K562 (cell line): ENCODE results near the gene DPEP3. TPM values are rescaled to one million over a fixed set of nuclear protein-coding genes. Genes with fewer than 3 reads are reported as not detected.

ENCODE experiments used
- ATAC-seq: fragments of 200-7000 bp; cut with Tn5 transposase; 3 replicates; pipeline ENCODE4 v1.9.1; 2020; ENCODE audit warnings: moderate library complexity
- BruUV-seq: library from RNA; stranded (reverse); fragments of 400-500 nt; replicated peaks from 2 replicates; lab custom pipeline; 2021; lab: Mats Ljungman, UMichigan
- CTCF ChIA-PET: fragments of 300-600 bp; formaldehyde crosslinking; extraction: SDS; loops from one replicate; lab custom pipeline; 2021; ENCODE audit warnings: low intra/inter-chr PET ratio; lab: Yijun Ruan, JAX
- POLR2A ChIA-PET: fragments of 300-600, 350-650 bp; sonication (Branson Sonifier 250); formaldehyde crosslinking; extraction: SDS; loops from one replicate; lab custom pipeline; 2021; ENCODE audit warnings: antibody characterized with exemption, inconsistent platforms; lab: Yijun Ruan, JAX
- DNase-seq, 4 experiments: peaks; one replicate each; pipeline versions ENCODE4 v3.0.0 to v3.0.0-alpha.2; 2011 to 2018; ENCODE audit warnings: low spot score in 3 of 4, mixed read lengths in 3 of 4; ENCODE audit errors: extremely low read depth in 1 of 4
- FAIRE-seq: peaks from 2 replicates; lab custom pipeline; 2011; peaks lifted over from hg19 to GRCh38; lab: Jason Lieb, UNC
- H2AFZ ChIP-seq: 2 replicates; pipeline ENCODE4 v1.6.0; 2011; ENCODE audit warnings: low read depth, low read length, control low read depth, inconsistent platforms
- H3K27ac ChIP-seq: fragments of 200-600 bp; 3 replicates; pipeline ENCODE4 v1.8.0; 2011; ENCODE audit warnings: low read depth, mild to moderate bottlenecking, control low read depth, inconsistent platforms, low read length, moderate library complexity, mixed read lengths; ENCODE audit errors: extremely low read depth
- H3K27me3 ChIP-seq, 2 experiments: fragments of 300-600 bp in 1 of 2; 2 replicates in 1 of 2; 3 replicates in 1 of 2; pipeline versions ENCODE4 v1.6.0 to v1.8.0; 2011; ENCODE audit warnings: inconsistent platforms in 2 of 2, low read length in 2 of 2, mild to moderate bottlenecking in 1 of 2, mixed read lengths in 1 of 2, moderate library complexity in 1 of 2; ENCODE audit not compliant: control insufficient read depth in 2 of 2, insufficient read depth in 2 of 2
- H3K36me3 ChIP-seq: fragments of 300-600 bp; 3 replicates; pipeline ENCODE4 v1.8.0; 2011; ENCODE audit warnings: mild to moderate bottlenecking, low read length, inconsistent platforms; ENCODE audit not compliant: control insufficient read depth, insufficient read depth
- H3K4me1 ChIP-seq, 2 experiments: fragments of 200-600 bp in 1 of 2; replicated peaks in 1 of 2; 2 replicates in 1 of 2; 3 replicates in 1 of 2; pipeline versions ENCODE4 v1.5.1 to v1.8.0; 2011; ENCODE audit warnings: inconsistent platforms in 2 of 2, low read length in 2 of 2, mild to moderate bottlenecking in 1 of 2, mixed read lengths in 1 of 2, moderate library complexity in 1 of 2; ENCODE audit not compliant: control insufficient read depth in 2 of 2, insufficient read depth in 2 of 2
- H3K4me2 ChIP-seq: 2 replicates; pipeline ENCODE4 v1.6.1; 2011; ENCODE audit warnings: low read length, control low read depth, inconsistent platforms, mixed read lengths; ENCODE audit not compliant: insufficient read depth
- H3K4me3 ChIP-seq: fragments of 200-600 bp; sonication (generic), shearing (Covaris generic); 2 replicates; pipeline ENCODE4 v1.5.1; 2016; ENCODE audit warnings: control low read depth, inconsistent platforms
- H3K79me2 ChIP-seq: fragments of 200-600 bp; 3 replicates; pipeline ENCODE4 v1.8.0; 2011; ENCODE audit warnings: low read length, inconsistent platforms; ENCODE audit not compliant: control insufficient read depth, insufficient read depth
- H3K9ac ChIP-seq, 2 experiments: 2 replicates each; pipeline versions ENCODE4 v1.6.0 to v1.6.1; 2011; ENCODE audit warnings: low read depth in 2 of 2, low read length in 2 of 2, control low read depth in 1 of 2, inconsistent platforms in 1 of 2, mild to moderate bottlenecking in 1 of 2, mixed read lengths in 1 of 2; ENCODE audit not compliant: insufficient read depth in 1 of 2
- H3K9me1 ChIP-seq: one replicate; pipeline ENCODE4 v1.6.0; 2011; ENCODE audit warnings: inconsistent platforms, mild to moderate bottlenecking, low read length, moderate library complexity; ENCODE audit not compliant: control insufficient read depth, insufficient read depth
- H3K9me3 ChIP-seq: replicated peaks from 2 replicates; pipeline ENCODE4 v1.5.1; 2011; ENCODE audit warnings: low read depth, low read length, inconsistent platforms; ENCODE audit not compliant: control insufficient read depth, insufficient read depth
- H4K20me1 ChIP-seq: replicated peaks from 2 replicates; pipeline ENCODE4 v1.6.1; 2011; ENCODE audit warnings: low read length, inconsistent platforms, mixed read lengths; ENCODE audit not compliant: control insufficient read depth, insufficient read depth
- NFXL1 ChIP-seq: fragments of 450-650 bp; formaldehyde crosslinking; IDR thresholded peaks from 2 replicates; pipeline ENCODE4 v1.4.0; 2021; ENCODE audit warnings: mild to moderate bottlenecking
- POLR2G ChIP-seq: fragments of 200-400 bp; formaldehyde crosslinking; IDR thresholded peaks from 2 replicates; pipeline ENCODE4 v1.6.1; 2017; ENCODE audit warnings: low read depth, mild to moderate bottlenecking, antibody characterized with exemption, low read length, moderate library complexity
- STAG1 ChIP-seq: sonication (generic); formaldehyde crosslinking; IDR thresholded peaks from 2 replicates; pipeline ENCODE4 v1.5.0; 2020; ENCODE audit warnings: missing genetic modification reagents, borderline replicate concordance
- WGBS: fragments of 100-300 bp; shearing (Covaris generic); methylation state at CpG from one replicate; pipeline ENCODE4 v1.1.6; 2016; ENCODE audit warnings: low coverage, mixed read lengths; ENCODE audit not compliant: insufficient coverage; ENCODE audit errors: missing lambda C conversion rate; 5-methylcytosine and 5-hydroxymethylcytosine counted together
- in situ Hi-C: fragments of 300-500 bp; cut with MboI; formaldehyde crosslinking; loops from 4 replicates; pipeline ENCODE4 v1.15.0; 2018; ENCODE audit warnings: inconsistent platforms, mixed read lengths
- intact Hi-C: fragments of 100-400 bp; cut with micrococcal nuclease; formaldehyde crosslinking; loops from 2 replicates; pipeline ENCODE4 v1.14.2; 2022
- polyA plus RNA-seq, 8 experiments: library from polyadenylated mRNA; depleted of rRNA in 4 of 8; stranded (reverse) in 5 of 8; unstranded in 3 of 8; fragments of >200 nt; fragmentation: Nextera tagmentation in 2 of 8; fragmentation: Illumina TruSeq in 1 of 8; extraction: Ambion mirVana in 2 of 8; extraction: Trizol in 1 of 8; gene quantifications; 2 replicates each; pipeline versions ENCODE4 v1.2.1 to v1.2.3, GENCODE V29; 2011 to 2014; ENCODE audit warnings: inconsistent platforms in 1 of 8, missing spikeins in 1 of 8
- total RNA-seq, 7 experiments: library from RNA; depleted of rRNA in 6 of 7; stranded (reverse); fragments of >200 nt in 6 of 7; fragmentation: Illumina TruSeq in 2 of 7; extraction: Trizol in 2 of 7; gene quantifications; 2 replicates each; pipeline versions ENCODE4 v1.2.1 to v1.2.3, GENCODE V29; 2011 to 2021; ENCODE audit warnings: low replicate concordance in 1 of 7
- TF ChIP-seq, protein P1 (sequence below), 3 experiments: fragments of 200-800 bp in 1 of 3; sonication (Bioruptor generic) in 1 of 3; sonication (generic) in 1 of 3; formaldehyde crosslinking in 1 of 3; IDR thresholded peaks; 2 replicates each; pipeline versions ENCODE4 v1.6.1 to v1.8.0; 2016 to 2022; ENCODE audit warnings: mild to moderate bottlenecking in 2 of 3, missing compliant biosample characterization in 2 of 3, missing genetic modification characterization in 2 of 3, missing genetic modification reagents in 1 of 3

The DPEP3 gene
- total and polyA plus RNA-seq, 9 of the 15 experiments (the other 6 are each of a cell fraction or from before 2014, with no cell fraction given), result not detected

- peak overlapping the region in 1 of 2 experiments; percentile 79; a peak in 2 of 4 replicates for H3K9ac ChIP-seq
- no peak overlapping the region for H2AFZ ChIP-seq
- ChIA-PET POLR2A (interaction anchor here (0.6 to 2.4 kb wide), 5 partner anchors 8 to 22 kb away, joined by 3 to 9 read pairs (median 6); no protein-coding TSS in a partner anchor), CTCF (interaction anchor here (0.7 kb wide), 1 partner anchor 53 kb away, joined by 3 read pairs; no protein-coding TSS in a partner anchor)
- FAIRE-seq (no peak), ATAC-seq (no peak), DNase-seq (no peak)
- in situ Hi-C loops (no loop called here), intact Hi-C loops (no loop called here)
- no peaks in the 10 kb centered on the region for H3K79me2 ChIP-seq
- no peak overlapping the region for H3K4me3 ChIP-seq
- TF ChIP-seq POLR2G (peak; percentile 53), NFXL1 (CRISPR knock-in tag) (no peak), STAG1 (CRISPR knock-in tag) (no peak)
- TF ChIP-seq, protein P1, sequence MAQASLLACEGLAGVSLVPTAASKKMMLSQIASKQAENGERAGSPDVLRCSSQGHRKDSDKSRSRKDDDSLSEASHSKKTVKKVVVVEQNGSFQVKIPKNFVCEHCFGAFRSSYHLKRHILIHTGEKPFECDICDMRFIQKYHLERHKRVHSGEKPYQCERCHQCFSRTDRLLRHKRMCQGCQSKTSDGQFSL (CRISPR knock-in tag; IDR thresholded peaks at IDR 0.05), result 0 out of 2 replicates have a peak, but pooled peaks have one; percentile 12
- TF ChIP-seq, protein P1 (tag; IDR thresholded peaks at IDR 0.05), result no peak
- peaks cover 16% of the 10 kb centered on the region; the same call in 1 of the 2 replicates for H4K20me1 ChIP-seq
- no peaks in the 10 kb centered on the region for H3K27me3 ChIP-seq
- no peak overlapping the region for H3K27ac ChIP-seq
- peaks cover 10 to 72% of the 10 kb centered on the region in 2 experiments; a peak in 4 of 5 replicates for H3K4me1 ChIP-seq
- WGBS, result 94% methylated on average over 22 of the region's 24 CpGs
- no TSS peak for BruUV-seq
- H3K4me2 ChIP-seq, result no peak overlapping the region
- no peaks in the 10 kb centered on the region; the same call in 1 of the 2 replicates for H3K9me3 ChIP-seq
- H3K9me1 ChIP-seq, result no peaks in the 10 kb centered on the region
- peaks cover 82% of the 10 kb centered on the region; the same call in 2 of the 3 replicates for H3K36me3 ChIP-seq
These were observed 35.5 kb downstream of the DPEP3 start for GRCh38 chr16:67944690-67945391.
